ENCODE data around the gene STIL. TPM values are rescaled to one million over a fixed set of nuclear protein-coding genes. Genes with fewer than 3 reads are reported as not detected.

The STIL gene
- total and polyA plus RNA-seq, 2 donors (not counting 3 experiments of a cell fraction or from before 2014, with no cell fraction given): 10.3 to 28.1 TPM

DNA sequence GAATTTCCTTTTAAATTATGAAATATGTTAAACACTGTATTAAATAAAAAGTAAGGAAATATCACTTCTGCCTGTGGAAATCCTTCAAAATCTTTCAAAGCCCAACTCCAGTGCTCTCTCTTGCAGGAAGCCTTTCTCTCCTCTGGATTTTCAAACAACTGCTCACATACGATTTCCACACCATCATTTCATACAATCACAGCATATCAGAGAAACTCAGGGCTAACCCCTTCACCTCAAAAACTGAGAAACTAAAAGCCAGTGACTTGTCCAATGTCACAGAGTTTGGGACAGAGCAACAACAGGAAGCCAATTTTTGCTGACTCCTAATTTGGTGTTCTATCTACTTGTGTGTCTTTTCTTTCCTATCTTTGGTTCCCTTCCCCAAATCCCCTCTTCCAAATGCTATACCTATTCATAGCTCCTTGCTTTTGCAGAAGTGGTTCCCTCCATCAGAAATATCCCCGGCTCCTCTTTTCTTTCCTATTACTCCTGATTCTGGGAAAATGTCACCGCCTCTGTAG, 69.5 kb downstream of the STIL start:
- dilution Hi-C loops (cut with MboI; ENCODE audit: extremely low pct_ligation_motif_present, low sequenced_read_pairs): no loop called here
- Histone ChIP-seq H4K20me1 (replicated peaks; ENCODE audit: control insufficient read depth, extremely low read depth, insufficient read depth, low read length) (no peaks in the 10 kb centered on the region), H3K36me3 (ENCODE audit: control insufficient read depth in 2 of 2, extremely low read depth in 1 of 2, insufficient read depth in 2 of 2, low read length in 2 of 2) (no peaks in the 10 kb centered on the region), H3K9me3 (replicated peaks; ENCODE audit: control insufficient read depth, insufficient read depth, low read length) (no peaks in the 10 kb centered on the region), H3K79me2 (ENCODE audit: control insufficient read depth, insufficient read depth, low read length) (no peaks in the 10 kb centered on the region), H3K4me3 (replicated peaks in 1 of 3; ENCODE audit: insufficient read depth in 1 of 3, low read depth in 1 of 3, low read length in 3 of 3) (no peak overlapping the region), H3K9ac (replicated peaks; ENCODE audit: extremely low read depth, insufficient read depth, low read length) (no peak overlapping the region), H3K4me1 (ENCODE audit: control insufficient read depth, extremely low read depth, insufficient read depth, low read length) (peaks cover 19% of the 10 kb centered on the region), H3K4me2 (ENCODE audit: insufficient read depth, low read length) (no peak overlapping the region), H3K27me3 (ENCODE audit: control insufficient read depth in 2 of 2, insufficient read depth in 2 of 2, low read length in 2 of 2) (no peaks in the 10 kb centered on the region), H2AFZ (ENCODE audit: low read depth, low read length) (peak overlapping the region; percentile 24), H3K27ac (ENCODE audit: insufficient read depth, low read depth, low read length) (no peak overlapping the region), H3K9me1 (replicated peaks; ENCODE audit: control insufficient read depth, extremely low read depth, insufficient read depth, low read length) (no peaks in the 10 kb centered on the region)
- ChIA-PET CTCF (interaction anchor here (1.4 to 3.1 kb wide), 3 partner anchors 18 to 482 kb away, joined by 3 to 14 read pairs (median 3); no protein-coding TSS in a partner anchor), POLR2A (no interaction called here)
- FAIRE-seq (no peak), DNase-seq (ENCODE audit: low read depth, low spot score) (no peak)
- BruUV-seq (replicated peaks): no TSS peak
- no peak for TF ChIP-seq JUN (IDR thresholded peaks at IDR 0.05; ENCODE audit: borderline replicate concordance, insufficient read depth, insufficient read length, low read depth)
- TF ChIP-seq POLR2A (IDR thresholded peaks at IDR 0.05; ENCODE audit: low read depth, low read length): no peak
- TF ChIP-seq, protein P1, sequence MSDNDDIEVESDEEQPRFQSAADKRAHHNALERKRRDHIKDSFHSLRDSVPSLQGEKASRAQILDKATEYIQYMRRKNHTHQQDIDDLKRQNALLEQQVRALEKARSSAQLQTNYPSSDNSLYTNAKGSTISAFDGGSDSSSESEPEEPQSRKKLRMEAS (IDR thresholded peaks at IDR 0.05; ENCODE audit: insufficient read depth, insufficient read length): no peak
- TF ChIP-seq GATA2 (IDR thresholded peaks at IDR 0.05; ENCODE audit: insufficient read depth, insufficient read length, low read depth, low read length): no peak
- no peak for TF ChIP-seq MYC (IDR thresholded peaks at IDR 0.05; ENCODE audit: low read depth, low read length)
- TF ChIP-seq, protein P2, sequence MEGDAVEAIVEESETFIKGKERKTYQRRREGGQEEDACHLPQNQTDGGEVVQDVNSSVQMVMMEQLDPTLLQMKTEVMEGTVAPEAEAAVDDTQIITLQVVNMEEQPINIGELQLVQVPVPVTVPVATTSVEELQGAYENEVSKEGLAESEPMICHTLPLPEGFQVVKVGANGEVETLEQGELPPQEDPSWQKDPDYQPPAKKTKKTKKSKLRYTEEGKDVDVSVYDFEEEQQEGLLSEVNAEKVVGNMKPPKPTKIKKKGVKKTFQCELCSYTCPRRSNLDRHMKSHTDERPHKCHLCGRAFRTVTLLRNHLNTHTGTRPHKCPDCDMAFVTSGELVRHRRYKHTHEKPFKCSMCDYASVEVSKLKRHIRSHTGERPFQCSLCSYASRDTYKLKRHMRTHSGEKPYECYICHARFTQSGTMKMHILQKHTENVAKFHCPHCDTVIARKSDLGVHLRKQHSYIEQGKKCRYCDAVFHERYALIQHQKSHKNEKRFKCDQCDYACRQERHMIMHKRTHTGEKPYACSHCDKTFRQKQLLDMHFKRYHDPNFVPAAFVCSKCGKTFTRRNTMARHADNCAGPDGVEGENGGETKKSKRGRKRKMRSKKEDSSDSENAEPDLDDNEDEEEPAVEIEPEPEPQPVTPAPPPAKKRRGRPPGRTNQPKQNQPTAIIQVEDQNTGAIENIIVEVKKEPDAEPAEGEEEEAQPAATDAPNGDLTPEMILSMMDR (IDR thresholded peaks at IDR 0.05; ENCODE audit: extremely low read depth in 1 of 2, insufficient read depth in 1 of 2, low read depth in 1 of 2, low read length in 2 of 2): no peak
- no peak for TF ChIP-seq FOS (IDR thresholded peaks at IDR 0.05; ENCODE audit: borderline replicate concordance, insufficient read depth, low read length)
- TF ChIP-seq POLR2AphosphoS5 (IDR thresholded peaks at IDR 0.05; ENCODE audit: insufficient read depth, low read depth, low read length): no peak
- intact Hi-C loops (cut with micrococcal nuclease): no loop called here
